ENCODE data around the gene PAPOLB.

DNA sequence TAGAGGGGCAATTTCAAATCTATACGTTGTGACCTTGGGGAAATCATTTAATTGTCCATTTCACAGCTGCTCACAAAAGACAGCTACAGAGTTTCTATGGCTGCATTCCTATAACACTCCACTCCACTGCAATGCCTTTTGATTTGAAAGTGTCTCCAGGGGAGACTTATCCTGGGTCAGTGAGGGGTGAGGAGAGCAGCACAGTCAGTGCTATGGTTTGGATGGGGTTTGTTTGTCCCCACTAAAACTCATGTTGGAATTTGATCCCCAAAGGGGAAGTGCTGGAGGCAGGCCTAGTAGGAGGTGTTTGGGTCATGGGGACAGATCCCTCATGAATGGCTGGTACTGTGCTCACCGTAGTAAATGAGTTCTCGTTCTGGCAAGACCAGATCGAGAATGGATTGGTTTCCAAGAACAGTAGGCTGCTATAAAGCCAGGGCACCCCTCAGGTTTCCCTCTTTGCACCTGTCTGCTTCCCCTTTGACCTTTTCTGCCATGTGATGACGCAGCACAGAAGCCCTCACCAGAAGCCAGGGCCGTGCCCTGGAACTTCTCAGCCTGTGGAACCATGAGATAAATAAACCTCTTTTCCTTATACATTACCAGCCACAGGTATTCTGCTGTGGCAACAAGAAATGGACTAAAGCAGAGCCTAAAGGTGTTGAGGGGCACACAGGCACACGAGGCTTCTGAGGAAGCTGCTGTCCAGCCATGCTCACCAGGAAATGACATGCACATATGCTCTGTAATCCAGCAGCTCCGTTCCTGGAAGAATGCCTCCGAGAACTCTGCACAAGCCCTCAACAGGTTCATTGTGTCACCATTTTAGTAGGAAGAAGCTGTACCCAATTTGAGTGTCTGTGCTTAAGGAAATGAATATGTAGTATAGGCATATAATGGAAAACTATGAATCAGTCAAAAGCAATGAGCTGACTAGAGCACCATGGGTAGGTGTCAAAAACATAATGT is 5.0 kb upstream of the PAPOLB start:
- TF ChIP-seq BHLHE40 (IDR thresholded peaks at IDR 0.05; ENCODE audit: borderline replicate concordance) = no peak
- TF ChIP-seq HDGF (IDR thresholded peaks at IDR 0.05; ENCODE audit: borderline replicate concordance) = no peak
- no peak for TF ChIP-seq SP1 (IDR thresholded peaks at IDR 0.05)
- no peak for TF ChIP-seq FOXA1 (IDR thresholded peaks at IDR 0.05)
- no peak for TF ChIP-seq FOXM1 (IDR thresholded peaks at IDR 0.05; ENCODE audit: borderline replicate concordance)
- no peak for TF ChIP-seq SUZ12 (IDR thresholded peaks at IDR 0.05)
- TF ChIP-seq TARDBP (IDR thresholded peaks at IDR 0.05) = no peak
- no peak for TF ChIP-seq ZNF384 (IDR thresholded peaks at IDR 0.05)
- no peak for TF ChIP-seq ARNT (IDR thresholded peaks at IDR 0.05)
- no peak for TF ChIP-seq NFRKB (IDR thresholded peaks at IDR 0.05)
- TF ChIP-seq, protein P1, sequence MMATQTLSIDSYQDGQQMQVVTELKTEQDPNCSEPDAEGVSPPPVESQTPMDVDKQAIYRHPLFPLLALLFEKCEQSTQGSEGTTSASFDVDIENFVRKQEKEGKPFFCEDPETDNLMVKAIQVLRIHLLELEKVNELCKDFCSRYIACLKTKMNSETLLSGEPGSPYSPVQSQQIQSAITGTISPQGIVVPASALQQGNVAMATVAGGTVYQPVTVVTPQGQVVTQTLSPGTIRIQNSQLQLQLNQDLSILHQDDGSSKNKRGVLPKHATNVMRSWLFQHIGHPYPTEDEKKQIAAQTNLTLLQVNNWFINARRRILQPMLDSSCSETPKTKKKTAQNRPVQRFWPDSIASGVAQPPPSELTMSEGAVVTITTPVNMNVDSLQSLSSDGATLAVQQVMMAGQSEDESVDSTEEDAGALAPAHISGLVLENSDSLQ (IDR thresholded peaks at IDR 0.05) = no peak
- no peak for TF ChIP-seq CTBP1 (IDR thresholded peaks at IDR 0.05; ENCODE audit: borderline replicate concordance)
